ENCODE measurements around the gene OTOA. TPM values are rescaled to one million over a fixed set of nuclear protein-coding genes. Genes with fewer than 3 reads are reported as not detected.

Gene OTOA
- total and polyA plus RNA-seq, 2 of the 13 experiments (the other 11 are each of a cell fraction or from before 2014, with no cell fraction given), result 0.05 to 0.15 TPM

- TF ChIP-seq SAP130 (CRISPR knock-in tag; IDR thresholded peaks at IDR 0.05; ENCODE audit: low read depth) (peak; percentile 83), ZNF276 (CRISPR knock-in tag; IDR thresholded peaks at IDR 0.05; ENCODE audit: low read depth) (no peak), YEATS2 (CRISPR knock-in tag; IDR thresholded peaks at IDR 0.05; ENCODE audit: borderline replicate concordance) (peak; percentile 45; the same call in 1 of the 2 replicates), ATF4 (CRISPR knock-in tag; IDR thresholded peaks at IDR 0.05) (peak in 1 of 2 experiments; percentile 45; a peak in 1 of 4 replicates), RXRB (CRISPR knock-in tag; IDR thresholded peaks at IDR 0.05; ENCODE audit: borderline replicate concordance) (0 out of 2 replicates have a peak, but pooled peaks have one; percentile 22), TFE3 (CRISPR knock-in tag; IDR thresholded peaks at IDR 0.05) (peak; percentile 33; the same call in 1 of the 2 replicates), KIAA2018 (CRISPR knock-in tag; IDR thresholded peaks at IDR 0.05; ENCODE audit: borderline replicate concordance) (no peak), ZBTB33 (CRISPR knock-in tag; IDR thresholded peaks at IDR 0.05) (0 out of 2 replicates have a peak, but pooled peaks have one; percentile 24), GFI1 (CRISPR knock-in tag; IDR thresholded peaks at IDR 0.05; ENCODE audit: borderline replicate concordance) (no peak)
Measured at GRCh38 chr16:21626659-21627277, 37.0 kb upstream of the OTOA start (continued).
